HepG2 (cell line): ENCODE data around the gene IL3RA. TPM values are rescaled to one million over a fixed set of nuclear protein-coding genes. Genes with fewer than 3 reads are reported as not detected.
A peak's percentile ranks its signal among the peaks of the same experiment; 100 is the strongest.

Experiments used
- ATAC-seq: fragments of 200-7000 bp; cut with Tn5 transposase; 3 replicates; pipeline ENCODE4 v1.9.1; 2020; ENCODE audit warnings: mild to moderate bottlenecking, moderate library complexity
- BruUV-seq: library from RNA; stranded (reverse); fragments of 400-500 nt; replicated peaks from 2 replicates; lab custom pipeline; 2021; lab: Mats Ljungman, UMichigan
- CTCF ChIA-PET: fragments of 300-600 bp; formaldehyde crosslinking; extraction: SDS; loops from one replicate; lab custom pipeline; 2021; ENCODE audit warnings: low total read pairs, inconsistent platforms, low intra/inter-chr PET ratio; lab: Yijun Ruan, JAX
- POLR2A ChIA-PET: fragments of 350-600 bp; sonication (Branson Sonifier 250); formaldehyde crosslinking; loops from one replicate; lab custom pipeline; 2020; ENCODE audit warnings: antibody characterized with exemption, inconsistent platforms; lab: Yijun Ruan, JAX
- DNase-seq: peaks from one replicate; pipeline ENCODE4 v3.0.0-alpha.2; 2015; ENCODE audit warnings: low spot score
- FAIRE-seq: peaks from 3 replicates; lab custom pipeline; 2011; peaks lifted over from hg19 to GRCh38; lab: Jason Lieb, UNC
- H2AFZ ChIP-seq: one replicate; pipeline ENCODE4 v1.6.1; 2011; ENCODE audit warnings: low read length, inconsistent platforms
- H3K27ac ChIP-seq: fragments of 300-600 bp; 3 replicates; pipeline ENCODE4 v1.8.0; 2011; ENCODE audit warnings: mixed run types, mild to moderate bottlenecking, mixed read lengths, low read length, inconsistent platforms; ENCODE audit not compliant: insufficient read depth; ENCODE audit errors: extremely low read length
- H3K27me3 ChIP-seq, 2 experiments: fragments of 200-600 bp in 1 of 2; 2 replicates in 1 of 2; 3 replicates in 1 of 2; pipeline versions ENCODE4 v1.6.0 to v1.8.0; 2011; ENCODE audit warnings: low read length in 2 of 2, mild to moderate bottlenecking in 2 of 2, moderate library complexity in 2 of 2, inconsistent platforms in 1 of 2; ENCODE audit not compliant: insufficient read depth in 2 of 2, control insufficient read depth in 1 of 2
- H3K36me3 ChIP-seq, 2 experiments: fragments of 200-600 bp in 1 of 2; replicated peaks in 1 of 2; 2 replicates in 1 of 2; 3 replicates in 1 of 2; pipeline versions ENCODE4 v1.5.1 to v1.8.0; 2011; ENCODE audit warnings: low read length in 2 of 2, inconsistent platforms in 1 of 2; ENCODE audit not compliant: insufficient read depth in 2 of 2, control insufficient read depth in 1 of 2
- H3K4me1 ChIP-seq: 2 replicates; pipeline ENCODE4 v1.5.1; 2012; ENCODE audit warnings: low read length, inconsistent platforms; ENCODE audit not compliant: insufficient read depth
- H3K4me2 ChIP-seq: 2 replicates; pipeline ENCODE4 v1.6.0; 2011; ENCODE audit warnings: low read depth, low read length, inconsistent platforms
- H3K4me3 ChIP-seq, 3 experiments: fragments of 200-600 bp in 1 of 3; sonication (generic), shearing (Covaris generic) in 1 of 3; replicated peaks in 1 of 3; 2 replicates each; pipeline ENCODE4 v1.5.1; 2011 to 2016; ENCODE audit warnings: low read length in 3 of 3, inconsistent platforms in 2 of 3, low read depth in 2 of 3, mild to moderate bottlenecking in 2 of 3, control low read depth in 1 of 3, mixed read lengths in 1 of 3; ENCODE audit not compliant: insufficient read depth in 1 of 3
- H3K79me2 ChIP-seq: one replicate; pipeline ENCODE4 v1.6.1; 2011; ENCODE audit warnings: low read length, inconsistent platforms; ENCODE audit not compliant: insufficient read depth
- H3K9ac ChIP-seq: 2 replicates; pipeline ENCODE4 v1.6.0; 2011; ENCODE audit warnings: mild to moderate bottlenecking, low read depth, low read length, inconsistent platforms; ENCODE audit not compliant: insufficient read depth
- H3K9me3 ChIP-seq: 2 replicates; pipeline ENCODE4 v1.5.1; 2012; ENCODE audit warnings: mild to moderate bottlenecking, low read length
- H4K20me1 ChIP-seq: 2 replicates; pipeline ENCODE4 v1.6.0; 2011; ENCODE audit warnings: inconsistent platforms, mild to moderate bottlenecking, low read length, moderate library complexity; ENCODE audit not compliant: insufficient read depth
- ARID4A ChIP-seq: sonication (generic); formaldehyde crosslinking; IDR thresholded peaks from 2 replicates; pipeline ENCODE4 v1.5.0; 2020; ENCODE audit warnings: mild to moderate bottlenecking, missing genetic modification reagents, borderline replicate concordance
- BATF2 ChIP-seq: sonication (generic); formaldehyde crosslinking; IDR thresholded peaks from 2 replicates; pipeline ENCODE4 v1.8.0; 2022; ENCODE audit warnings: mild to moderate bottlenecking, missing genetic modification reagents, moderate library complexity
- CBFB ChIP-seq: sonication (generic); formaldehyde crosslinking; IDR thresholded peaks from 2 replicates; pipeline ENCODE4 v1.4.0; 2020; ENCODE audit warnings: missing genetic modification reagents
- ESRRA ChIP-seq: sonication (generic); formaldehyde crosslinking; IDR thresholded peaks from 2 replicates; pipeline ENCODE4 v1.5.1; 2020; ENCODE audit warnings: mild to moderate bottlenecking, low read depth, missing genetic modification reagents
- GABPB1 ChIP-seq: IDR thresholded peaks from 2 replicates; pipeline ENCODE4 v1.6.1; 2016; ENCODE audit warnings: mild to moderate bottlenecking, missing genetic modification reagents, moderate library complexity, missing compliant biosample characterization
- MED13 ChIP-seq: sonication (generic); formaldehyde crosslinking; IDR thresholded peaks from 2 replicates; pipeline ENCODE4 v1.5.0; 2020; ENCODE audit warnings: missing genetic modification reagents
- POGZ ChIP-seq: sonication (generic); formaldehyde crosslinking; IDR thresholded peaks from 2 replicates; pipeline ENCODE4 v1.4.0; 2020; ENCODE audit warnings: mild to moderate bottlenecking, missing genetic modification reagents
- RAD21 ChIP-seq: fragments of 450-650 bp; formaldehyde crosslinking; IDR thresholded peaks from 2 replicates; pipeline ENCODE4 v1.5.0; 2020; ENCODE audit warnings: mild to moderate bottlenecking
- REPIN1 ChIP-seq: sonication (generic); formaldehyde crosslinking; IDR thresholded peaks from 2 replicates; pipeline ENCODE4 v1.8.0; 2022; ENCODE audit warnings: missing genetic modification reagents, low read depth, mild to moderate bottlenecking, borderline replicate concordance
- RNF219 ChIP-seq: sonication (generic); formaldehyde crosslinking; IDR thresholded peaks from 2 replicates; pipeline ENCODE4 v1.5.0; 2020; ENCODE audit warnings: mild to moderate bottlenecking, missing genetic modification reagents
- TFAP4 ChIP-seq: sonication (generic); IDR thresholded peaks from 2 replicates; pipeline ENCODE4 v1.6.1; 2016; ENCODE audit warnings: low read depth, borderline replicate concordance
- ZNF101 ChIP-seq: sonication (generic); formaldehyde crosslinking; IDR thresholded peaks from 2 replicates; pipeline ENCODE4 v1.4.0; 2020; ENCODE audit warnings: mild to moderate bottlenecking, low read depth, missing genetic modification reagents, borderline replicate concordance
- ZNF34 ChIP-seq: sonication (generic); formaldehyde crosslinking; IDR thresholded peaks from 2 replicates; pipeline ENCODE4 v1.4.0; 2020; ENCODE audit warnings: mild to moderate bottlenecking, missing genetic modification reagents, borderline replicate concordance
- ZNF879 ChIP-seq: sonication (generic); formaldehyde crosslinking; IDR thresholded peaks from 2 replicates; pipeline ENCODE4 v1.8.1; 2023; ENCODE audit warnings: missing genetic modification reagents
- ZSCAN5A ChIP-seq: sonication (generic); formaldehyde crosslinking; IDR thresholded peaks from 2 replicates; pipeline ENCODE4 v1.8.0; 2022; ENCODE audit warnings: mild to moderate bottlenecking, missing genetic modification reagents, borderline replicate concordance
- in situ Hi-C: cut with HindIII; loops from 2 replicates; pipeline ENCODE4 v1.10.0; 2017; ENCODE audit warnings: low pct_unique_long_range_greater_than_20kb; ENCODE audit not compliant: extremely low pct_ligation_motif_present
- intact Hi-C: fragments of 100-400 bp; cut with micrococcal nuclease; formaldehyde crosslinking; loops from one replicate; pipeline ENCODE4 v1.10.0; 2022; ENCODE audit not compliant: unreplicated experiment
- polyA plus RNA-seq, 8 experiments: library from polyadenylated mRNA; depleted of rRNA in 3 of 8; stranded (reverse) in 7 of 8; unstranded in 1 of 8; fragments of >200 nt; fragmentation: Illumina TruSeq in 4 of 8; extraction: Trizol in 4 of 8; gene quantifications; 2 replicates each; pipeline versions ENCODE4 v1.2.1 to v1.2.3, GENCODE V29; 2011 to 2016; ENCODE audit warnings: low read depth in 4 of 8, missing spikeins in 1 of 8, mixed read lengths in 1 of 8; ENCODE audit not compliant: insufficient read depth in 1 of 8
- total RNA-seq, 5 experiments: library from RNA; depleted of rRNA; stranded (reverse); fragments of >200 nt; fragmentation: Illumina TruSeq; extraction: Trizol; gene quantifications; 2 replicates each; pipeline ENCODE4 v1.2.3, GENCODE V29; 2016; ENCODE audit warnings: low read depth in 1 of 5

IL3RA gene
- total and polyA plus RNA-seq, 2 of the 13 experiments (the other 11 are each of a cell fraction or from before 2014, with no cell fraction given) = not detected

- no peak overlapping the region for H3K4me2 ChIP-seq
- no peaks in the 10 kb centered on the region for H3K9me3 ChIP-seq
- no peak overlapping the region for H3K27ac ChIP-seq
- ChIA-PET POLR2A (no interaction called here), CTCF (no interaction called here)
- no peak overlapping the region for H2AFZ ChIP-seq
- H3K79me2 ChIP-seq = no peaks in the 10 kb centered on the region
- H3K9ac ChIP-seq = no peak overlapping the region
- no peak for FAIRE-seq
- no peak for ATAC-seq
- H3K4me1 ChIP-seq = no peaks in the 10 kb centered on the region
- peaks cover 10 to 52% of the 10 kb centered on the region in 2 experiments; a peak in 4 of 5 replicates for H3K36me3 ChIP-seq
- no peak for TF ChIP-seq ZNF34 (CRISPR knock-in tag)
- TF ChIP-seq RAD21 (CRISPR knock-in tag) = no peak
- TF ChIP-seq ARID4A = no peak
- no peak for TF ChIP-seq TFAP4
- no peak for TF ChIP-seq REPIN1 (CRISPR knock-in tag)
- no peak for TF ChIP-seq ZNF101 (CRISPR knock-in tag)
- no peak for TF ChIP-seq GABPB1 (CRISPR knock-in tag)
- TF ChIP-seq ZSCAN5A = no peak
- no peak for TF ChIP-seq BATF2 (CRISPR knock-in tag)
- no peak for TF ChIP-seq RNF219 (CRISPR knock-in tag)
- TF ChIP-seq ESRRA (CRISPR knock-in tag) = no peak
- no peak for TF ChIP-seq MED13 (CRISPR knock-in tag)
- no peak for TF ChIP-seq POGZ
- TF ChIP-seq CBFB (CRISPR knock-in tag) = no peak
- TF ChIP-seq ZNF879 (CRISPR knock-in tag) = no peak
- no peaks in the 10 kb centered on the region for H4K20me1 ChIP-seq
- no peak overlapping the region for H3K4me3 ChIP-seq
- H3K27me3 ChIP-seq = no peaks in the 10 kb centered on the region
- intact Hi-C loops = no loop called here
- no peak for DNase-seq
- BruUV-seq = TSS peak; percentile 38
- in situ Hi-C loops = no loop called here
Observed at GRCh38 chrX:1407035-1407434, 70.5 kb downstream of the IL3RA start.
